Spleen (tissue), 7 donors: Measurements from ENCODE around the gene NRARP.

ENCODE experiments used
- CTCF ChIP-seq, 11 experiments: fragments of 200-600 bp in 7 of 11; fragments of 450-650 bp in 4 of 11; sonication (generic) in 4 of 11; IDR thresholded peaks in 8 of 11; conservative IDR thresholded peaks in 3 of 11; 1 replicate in 7 of 11; 2 replicates in 4 of 11; pipeline versions ENCODE4 v1.4.0 to v1.8.0; 2016 to 2021; ENCODE audit warnings: antibody characterized with exemption in 11 of 11, inconsistent platforms in 4 of 11, mild to moderate bottlenecking in 1 of 11
- POLR2A ChIP-seq, 3 donors: fragments of 450-650 bp; IDR thresholded peaks; one replicate each; pipeline ENCODE4 v1.5.1; 2017; ENCODE audit warnings: antibody characterized with exemption in 3 of 3, mild to moderate bottlenecking in 1 of 3
- POLR2AphosphoS5 ChIP-seq, 3 donors: sonication (generic); formaldehyde crosslinking; IDR thresholded peaks; one replicate each; pipeline ENCODE4 v1.5.1; 2017; ENCODE audit warnings: antibody characterized with exemption in 3 of 3
- donor health status: DM: no; HTN: no; CAD: no; lungs with moderate emphysema.
- donor health status: DM: no; HTN: no; CAD: no.
- donor health status: DM: no; HTN: no; CAD: no.

- no peak for TF ChIP-seq CTCF (IDR thresholded peaks at IDR 0.05 in 8 of 11, conservative IDR thresholded peaks at IDR 0.05 in 3 of 11)
- no peak for TF ChIP-seq POLR2A (IDR thresholded peaks at IDR 0.05)
- no peak for TF ChIP-seq POLR2AphosphoS5 (IDR thresholded peaks at IDR 0.05)
Observed at GRCh38 chr9:137278061-137278701, 23.9 kb downstream of the NRARP start.
